Left renal cortex interstitium (tissue), 4 donors: ENCODE results near the gene NELFB. TPM values are rescaled to one million over a fixed set of nuclear protein-coding genes. Genes with fewer than 3 reads are reported as not detected.
"Not testable (repeated sequence)": the region's sequence is repeated elsewhere in the genome, so short reads cannot be mapped to it uniquely, and the experiment has no call there.

ENCODE experiments used
- DNase-seq, 4 donors: peaks; one replicate each; pipeline ENCODE4 v3.0.0-alpha.2; 2013; ENCODE audit warnings: low read depth in 4 of 4, low spot score in 2 of 4, missing footprints in 1 of 4
- polyA plus RNA-seq, 4 donors: library from polyadenylated mRNA; unstranded; fragments of 120-200 nt; gene quantifications; one replicate each; pipeline ENCODE4 v1.2.1, GENCODE V29; 2013; ENCODE audit not compliant: insufficient read length in 4 of 4

The NELFB gene
- polyA plus RNA-seq, 4 donors = 49.5 to 67.0 (median 56.4) TPM

DNA sequence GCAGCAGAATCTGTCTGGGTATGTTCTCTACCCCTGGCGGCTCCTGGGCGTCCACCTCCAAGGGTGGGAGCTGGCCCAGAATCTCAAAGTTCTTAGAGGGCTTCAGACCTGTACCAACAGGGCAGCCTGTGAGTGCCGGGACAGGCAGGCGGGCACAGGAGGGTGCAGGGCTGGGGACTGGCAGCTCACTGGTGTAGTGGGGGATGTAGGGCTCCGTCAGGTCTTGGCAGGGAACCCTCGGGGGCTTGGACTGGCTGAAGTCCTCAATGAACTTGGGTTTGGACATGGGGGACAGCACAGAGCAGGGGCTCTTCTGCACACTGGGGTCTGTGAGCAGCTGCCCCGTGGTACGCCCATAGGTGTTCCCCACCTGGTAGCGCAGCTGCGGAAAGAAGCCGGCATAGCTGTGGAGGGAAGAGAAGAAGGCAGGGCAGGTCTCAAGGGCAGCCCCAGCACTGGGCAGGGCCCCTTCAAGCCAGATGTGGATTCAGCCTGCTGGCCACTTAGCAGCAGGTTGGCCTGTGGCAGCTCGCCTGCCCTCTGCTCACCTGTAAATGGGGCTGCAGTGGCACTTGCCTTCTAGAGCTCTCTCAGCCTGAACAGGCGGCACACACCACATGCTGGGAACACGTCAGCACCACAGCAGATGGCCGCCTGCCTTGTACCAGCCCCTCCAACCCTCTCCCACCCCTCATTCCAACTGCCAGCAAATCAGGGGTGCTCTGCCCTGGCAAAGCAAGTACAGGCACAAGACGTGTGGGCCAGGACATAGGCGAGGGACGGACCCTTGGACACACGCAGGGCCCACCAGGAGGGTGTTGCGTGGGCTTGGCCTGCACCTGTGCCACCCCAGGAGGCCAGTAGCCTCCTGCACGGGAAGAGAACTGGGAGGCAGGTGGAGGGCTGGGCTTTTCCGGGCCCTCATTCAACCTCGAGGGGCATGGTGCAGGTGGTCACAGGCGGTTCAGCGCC is 9.4 kb upstream of the NELFB start:
- no peak for DNase-seq

DNA sequence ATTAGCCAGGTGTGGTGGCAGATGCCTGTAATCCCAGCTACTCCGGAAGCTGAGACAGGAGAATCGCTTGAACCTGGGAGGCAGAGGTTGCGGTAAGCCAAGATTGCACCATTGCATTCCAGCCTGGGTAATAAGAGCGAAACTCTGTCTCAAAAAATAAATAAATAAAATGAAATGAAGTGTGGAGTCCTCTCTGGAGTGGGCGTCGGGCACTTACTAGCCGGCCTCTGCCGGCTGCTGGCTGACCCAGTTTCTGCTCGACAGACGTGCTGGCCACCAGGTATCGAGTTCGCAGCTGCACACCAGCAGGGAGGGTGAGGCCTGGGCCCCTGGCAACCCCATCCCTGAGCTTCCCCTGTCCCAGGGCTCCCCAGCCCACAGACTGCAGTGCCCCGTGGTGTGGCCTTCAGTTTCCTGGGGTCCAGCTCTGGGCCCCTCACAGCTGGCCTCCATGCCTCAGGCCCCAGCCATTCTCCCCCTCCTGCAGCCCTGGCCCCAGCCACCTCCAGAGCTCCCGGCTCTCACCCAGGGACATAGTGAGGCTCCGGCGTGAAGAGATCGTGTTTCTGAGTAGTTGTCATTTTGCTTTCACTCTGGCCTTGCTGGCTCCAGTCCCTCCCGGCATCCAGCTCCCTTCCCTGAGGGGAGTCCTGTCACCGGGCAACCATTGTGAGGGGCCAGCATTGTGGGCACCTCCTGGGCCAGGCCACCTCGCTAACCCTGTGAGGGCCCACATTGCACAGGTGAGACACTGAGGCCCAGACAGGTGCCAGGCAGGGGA is 7.8 kb upstream of the NELFB start:
- DNase-seq = no peak

DNA sequence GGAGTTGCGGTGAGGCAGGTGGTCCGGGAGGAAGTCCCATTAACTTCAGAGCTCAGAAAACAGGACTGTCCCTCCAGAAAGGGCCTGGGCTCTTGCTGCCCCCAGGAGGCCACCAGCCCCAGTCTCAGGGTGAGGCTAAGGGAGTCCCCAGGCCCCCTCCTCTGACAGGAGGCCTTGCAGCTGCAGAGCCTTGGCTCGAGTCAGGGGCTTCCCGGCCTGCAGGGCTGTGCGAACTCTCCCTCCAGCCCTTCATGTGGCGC is 7.3 kb upstream of the NELFB start:
- DNase-seq = no peak

DNA sequence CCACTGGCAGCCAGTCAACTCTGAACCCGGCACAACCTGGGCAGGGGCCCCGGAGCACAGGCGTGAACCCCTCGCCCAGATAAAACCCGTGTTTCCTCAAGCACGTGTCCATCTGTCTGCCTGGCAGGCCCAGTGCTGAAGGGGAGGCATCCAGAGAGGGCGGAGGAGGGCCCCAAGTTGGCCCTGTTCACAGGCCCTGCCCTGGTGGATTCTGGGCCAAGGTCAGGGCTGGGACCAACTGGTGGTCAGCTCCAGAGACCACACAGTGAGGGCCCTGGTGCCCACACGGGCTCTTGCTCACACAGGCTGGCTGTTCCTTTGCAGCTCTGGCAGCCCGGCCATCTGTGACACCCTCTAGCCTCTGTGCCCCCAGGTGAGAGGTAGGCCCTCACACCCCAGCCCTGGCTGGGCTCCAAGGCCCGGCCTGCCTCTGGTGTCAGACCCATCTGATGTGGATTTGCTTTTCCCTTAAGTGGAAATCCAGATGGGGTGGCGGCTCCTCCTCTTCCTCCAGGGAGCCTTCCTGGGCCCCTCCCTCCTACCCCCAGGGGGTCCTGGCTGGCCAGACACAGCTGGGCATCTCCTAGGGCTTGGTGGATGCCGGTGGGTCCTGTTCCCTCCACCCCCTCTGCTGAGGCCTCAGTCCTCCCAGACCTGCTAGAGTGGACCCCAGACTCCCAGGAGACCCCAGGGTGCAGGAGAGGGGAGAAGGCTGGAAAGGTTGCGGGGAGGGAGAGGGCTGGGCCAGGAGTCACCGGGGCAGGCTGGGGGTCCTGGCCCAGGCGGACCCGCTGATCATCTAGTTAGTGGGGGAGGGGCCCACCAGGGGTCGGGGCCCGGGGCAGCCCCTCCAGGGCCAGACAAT is 4.6 kb upstream of the NELFB start:
- DNase-seq = no peak

DNA sequence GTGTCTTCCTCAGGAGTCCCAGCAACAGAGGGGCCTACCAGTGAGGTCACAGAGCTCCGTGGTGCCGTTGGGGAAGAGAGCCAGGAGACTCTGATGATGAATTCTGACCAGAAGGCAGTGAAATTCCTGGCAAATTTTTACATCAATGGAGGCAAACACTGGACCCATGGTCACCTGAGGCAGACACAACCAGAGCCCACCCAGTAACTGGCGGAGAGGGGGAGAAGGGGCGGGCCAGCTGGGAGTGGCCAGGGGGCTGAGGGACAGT is 4.0 kb upstream of the NELFB start, which contains the start of gene STPG3:
Gene STPG3, plus strand, starts transcription at position 93 of the 268 bp plus-strand sequence. Its CDS starts 1 bp downstream, at position 94.
- DNase-seq = no peak

DNA sequence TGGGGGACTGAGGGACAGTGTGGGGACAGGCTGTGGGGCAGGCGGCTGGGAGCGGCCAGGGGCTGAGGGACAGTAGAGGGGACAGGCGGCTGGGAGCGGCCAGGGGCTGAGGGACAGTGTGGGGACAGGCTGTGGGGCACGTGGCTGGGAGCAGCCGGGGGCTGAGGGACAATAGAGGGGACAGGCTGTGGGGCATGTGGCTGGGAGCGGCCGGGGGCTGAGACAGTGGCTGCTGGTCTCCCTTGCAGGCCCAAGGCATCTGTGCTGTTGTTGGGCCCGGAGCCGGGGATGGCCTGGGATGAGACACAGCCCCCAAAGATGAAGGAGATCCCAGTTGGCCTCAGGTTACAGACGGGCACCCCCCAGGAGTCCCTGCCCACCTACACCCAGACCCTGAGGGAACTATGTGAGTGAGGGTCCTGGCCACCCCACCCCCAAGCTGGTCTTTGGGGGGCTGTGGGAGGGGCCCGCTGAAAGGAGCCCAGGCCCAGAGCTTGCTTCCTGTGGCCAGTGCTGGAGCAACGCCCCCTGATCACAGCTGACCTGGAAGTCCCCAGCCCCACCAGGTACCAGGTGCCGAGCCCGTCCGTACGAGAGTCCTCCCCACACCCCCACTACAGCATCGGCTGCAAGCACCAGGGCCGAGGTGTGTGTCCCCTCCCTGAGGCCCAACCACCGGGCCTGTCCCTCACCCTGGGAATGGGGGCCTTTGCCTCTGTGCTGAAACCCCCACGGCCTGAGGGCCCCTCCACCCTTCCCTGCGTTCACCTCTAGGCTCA is 3.4 kb upstream of the NELFB start:
- no peak for DNase-seq

DNA sequence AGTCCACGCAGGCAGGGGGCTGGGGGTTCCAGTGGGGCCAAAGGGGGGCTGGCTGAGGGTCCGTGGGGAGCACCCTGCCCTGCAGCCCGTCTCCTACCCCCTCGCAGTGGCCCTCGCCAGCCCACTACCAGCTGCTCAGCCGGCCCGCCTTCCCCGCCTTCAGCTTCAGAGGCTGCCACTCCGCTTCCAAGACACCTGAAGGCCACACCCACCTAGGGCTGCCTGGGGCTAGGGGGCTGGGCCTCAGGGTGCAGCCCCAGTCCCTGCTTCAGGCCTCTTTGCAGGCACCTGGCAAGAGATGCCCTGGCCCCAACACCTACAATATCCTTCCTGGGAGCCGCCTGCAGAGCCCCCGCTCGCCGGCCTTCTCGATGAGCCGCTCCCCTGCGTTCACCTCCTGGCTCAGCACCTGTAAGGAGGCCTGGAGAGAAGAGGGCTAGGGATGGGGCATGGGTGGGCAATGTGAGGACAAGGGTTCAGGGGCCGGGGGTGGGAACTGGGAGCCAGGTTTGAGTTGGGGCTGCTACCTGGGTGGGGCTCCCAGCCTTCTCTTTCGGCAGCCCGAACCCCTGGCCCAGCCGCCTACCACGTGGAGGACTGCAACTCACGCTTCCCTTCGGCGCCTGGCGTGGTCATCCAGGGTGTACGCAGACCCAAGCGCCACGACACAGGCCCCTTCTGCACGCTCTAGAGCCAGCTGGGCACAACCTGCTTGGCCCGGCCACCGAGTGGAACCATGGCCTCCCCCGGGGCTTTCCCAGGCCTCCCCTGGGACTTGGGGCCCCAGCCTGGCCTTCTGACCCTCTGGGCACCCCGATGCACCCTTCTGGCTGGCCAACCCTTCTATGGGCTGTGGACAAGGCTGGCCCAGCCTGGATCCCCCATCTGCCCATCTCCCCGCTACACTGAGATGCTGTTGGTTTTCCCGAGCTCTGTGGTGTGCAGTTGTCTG is 2.3 kb upstream of the NELFB start:
- no peak for DNase-seq

DNA sequence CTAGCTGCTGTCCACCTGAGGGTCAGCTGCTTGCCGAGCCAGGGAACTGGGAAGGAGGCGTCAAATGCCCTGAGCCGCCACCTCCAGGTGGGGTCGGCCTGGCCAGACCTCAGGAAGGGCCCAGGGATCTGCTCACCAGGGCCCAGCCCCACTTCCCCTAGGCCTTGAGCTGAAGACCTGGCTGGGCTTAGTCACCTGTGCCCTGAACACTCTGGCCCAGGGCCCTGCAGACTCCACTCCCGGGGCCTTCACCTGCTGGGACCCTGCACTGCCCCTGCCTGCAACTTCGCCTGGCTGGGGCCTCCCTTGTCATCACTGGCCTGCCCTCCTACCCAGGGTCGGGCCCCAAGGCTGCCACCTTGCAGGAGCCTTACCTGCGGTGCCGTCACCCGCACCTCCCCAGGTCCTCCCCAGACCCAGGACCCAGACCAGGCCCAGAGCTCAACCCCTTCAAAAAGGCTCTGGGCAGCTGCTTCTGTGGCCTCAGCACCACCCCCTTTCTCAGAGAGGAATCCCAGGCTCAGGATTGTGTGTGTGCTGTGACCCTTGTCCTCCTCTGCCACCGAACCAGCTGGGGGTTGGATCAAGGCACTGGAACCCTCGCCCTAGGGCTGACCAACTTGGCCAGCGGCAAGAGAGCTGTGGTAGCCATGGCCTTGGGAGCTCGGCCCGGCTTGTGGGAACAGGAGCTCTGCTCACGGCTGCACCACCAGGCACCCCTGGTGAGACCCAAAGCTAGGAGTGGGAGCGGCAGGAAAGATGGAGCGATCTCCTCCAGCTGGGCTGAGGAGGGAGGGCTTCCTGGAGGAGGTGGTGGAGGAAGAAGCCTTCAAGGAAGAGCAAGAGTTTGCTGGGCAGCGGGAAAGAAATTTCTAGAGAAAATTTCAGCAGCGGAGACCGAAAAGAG is 1.2 kb upstream of the NELFB start:
- no peak for DNase-seq

DNA sequence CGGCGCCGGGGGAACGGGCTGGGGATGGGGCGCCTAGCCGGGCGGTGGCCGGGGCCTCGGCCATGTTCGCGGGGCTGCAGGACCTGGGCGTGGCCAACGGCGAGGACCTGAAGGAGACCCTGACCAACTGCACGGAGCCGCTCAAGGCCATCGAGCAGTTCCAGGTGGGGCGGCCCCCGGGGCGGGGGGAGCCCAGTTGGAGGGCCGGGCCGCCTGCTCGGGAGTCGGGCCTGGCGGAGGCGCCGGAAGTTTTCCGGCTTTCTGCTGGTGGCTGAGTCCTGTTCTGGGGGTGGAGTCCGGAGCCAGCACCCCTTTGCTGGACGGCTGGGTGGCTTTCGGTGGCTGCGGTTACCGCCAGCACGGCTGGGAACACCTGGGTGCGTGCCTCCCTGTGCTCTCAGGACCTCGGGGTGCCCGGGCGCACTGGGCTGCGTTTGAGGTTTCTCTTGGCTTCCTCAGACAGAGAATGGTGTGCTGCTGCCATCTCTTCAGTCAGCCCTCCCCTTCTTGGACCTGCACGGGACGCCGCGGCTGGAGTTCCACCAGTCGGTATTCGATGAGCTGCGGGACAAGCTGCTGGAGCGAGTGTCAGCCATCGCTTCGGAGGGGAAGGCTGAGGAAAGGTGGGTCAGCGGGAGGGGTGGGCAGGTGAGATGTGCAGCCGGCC is 454 bp downstream of the NELFB start:
- DNase-seq = no peak

DNA sequence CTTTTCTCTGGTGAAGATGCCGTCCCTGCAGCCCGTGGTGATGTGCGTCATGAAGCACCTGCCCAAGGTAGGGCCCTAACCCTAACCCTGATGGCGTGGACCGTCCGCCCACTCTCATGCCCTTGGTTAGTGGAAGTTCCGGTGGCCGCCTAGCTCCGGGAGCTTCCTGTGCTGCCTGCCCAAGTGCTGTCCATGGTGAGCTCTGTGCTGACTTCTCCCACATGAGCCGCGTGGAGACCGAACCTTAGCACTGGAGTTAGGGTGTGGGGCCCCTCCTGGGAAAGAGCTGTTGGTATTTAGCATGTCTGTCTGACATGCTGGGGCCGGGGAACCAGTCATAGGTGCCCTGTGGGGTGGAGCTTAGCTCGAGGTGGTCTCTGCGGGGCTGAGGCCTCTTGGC is 1.2 kb downstream of the NELFB start:
- no peak for DNase-seq

DNA sequence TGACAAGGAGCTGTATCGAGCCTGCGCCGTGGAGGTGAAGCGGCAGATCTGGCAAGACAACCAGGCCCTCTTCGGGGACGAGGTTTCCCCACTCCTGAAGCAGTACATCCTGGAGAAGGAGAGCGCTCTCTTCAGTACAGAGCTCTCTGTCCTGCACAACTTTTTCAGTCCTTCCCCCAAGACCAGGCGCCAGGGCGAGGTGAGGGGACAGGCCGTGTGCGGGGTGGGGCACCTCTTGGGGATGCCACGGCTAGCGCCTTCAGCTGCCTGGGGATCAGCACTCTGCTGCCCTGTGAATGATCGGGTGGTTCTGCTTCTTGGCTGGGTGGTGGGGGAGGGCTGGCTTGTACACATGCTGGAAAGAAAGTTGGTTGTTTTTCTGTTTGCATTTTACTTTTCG is 1.7 kb downstream of the NELFB start:
- no peak for DNase-seq

DNA sequence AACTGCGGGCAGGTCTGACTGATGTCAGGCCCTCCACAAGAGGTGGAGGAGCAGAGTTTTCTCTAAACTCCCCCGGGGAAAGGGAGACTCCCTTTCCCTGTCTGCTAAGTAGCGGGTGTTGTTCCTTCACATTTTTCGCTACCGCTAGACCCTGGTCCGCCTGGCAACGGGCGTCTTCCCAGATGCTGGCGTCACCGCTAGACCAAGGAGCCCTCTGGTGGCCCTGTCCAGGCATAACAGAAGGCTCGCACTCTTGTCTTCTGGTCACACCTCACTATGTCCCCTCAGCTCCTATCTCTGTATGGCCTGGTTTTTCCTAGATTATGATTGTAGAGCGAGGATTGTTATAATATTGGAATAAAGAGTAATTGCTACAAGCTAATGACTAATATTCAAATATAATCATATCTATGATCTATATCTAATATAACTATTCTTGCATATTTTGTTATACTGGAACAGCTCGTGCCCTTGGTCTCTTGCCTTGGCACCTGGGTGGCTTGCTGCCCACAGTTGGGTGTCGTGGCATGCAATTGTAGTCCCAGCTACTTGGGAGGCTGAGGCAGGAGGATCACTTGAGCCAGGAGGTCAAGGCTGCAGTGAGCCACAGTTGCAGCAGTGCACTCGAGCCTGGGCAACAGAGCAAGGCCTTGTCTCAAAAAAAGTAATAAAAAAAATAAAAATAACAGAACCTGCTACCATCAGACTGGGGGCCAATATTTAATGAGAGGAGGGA is 7.2 kb downstream of the NELFB start:
- DNase-seq = not testable (repeated sequence)

DNA sequence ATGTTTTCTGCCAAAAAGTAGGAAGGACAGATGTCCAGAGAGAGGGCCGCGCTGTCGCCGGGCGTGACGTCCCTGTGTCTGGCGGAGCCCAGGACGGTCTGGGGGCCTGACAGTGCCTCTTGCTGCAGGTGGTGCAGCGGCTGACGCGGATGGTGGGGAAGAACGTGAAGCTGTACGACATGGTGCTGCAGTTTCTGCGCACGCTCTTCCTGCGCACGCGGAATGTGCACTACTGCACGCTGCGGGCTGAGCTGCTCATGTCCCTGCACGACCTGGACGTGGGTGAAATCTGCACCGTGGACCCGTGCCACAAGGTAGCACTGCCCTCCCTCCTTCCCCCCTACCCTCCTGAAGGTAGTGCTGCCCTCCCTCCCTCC is 7.8 kb downstream of the NELFB start:
- no peak for DNase-seq

DNA sequence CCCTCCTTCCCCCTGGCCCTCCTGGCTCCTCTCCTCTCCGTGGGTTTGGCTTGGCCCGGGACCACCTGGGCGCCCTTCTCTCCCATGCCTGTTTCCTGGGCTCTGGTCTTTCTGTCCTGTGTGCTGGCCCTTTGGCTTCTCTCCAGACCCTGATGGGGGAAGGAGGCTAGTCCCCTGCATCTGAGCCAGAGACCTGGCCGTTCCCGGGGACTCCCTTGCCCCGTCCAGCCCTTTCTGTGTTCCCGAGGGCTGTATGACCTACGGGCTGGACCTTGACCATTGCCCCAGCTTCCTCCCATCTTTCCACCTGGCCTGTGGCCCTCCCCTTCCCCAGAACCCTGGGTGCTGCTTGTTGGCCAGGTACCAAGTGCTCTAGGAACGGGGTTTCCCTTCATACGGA is 8.4 kb downstream of the NELFB start:
- DNase-seq = no peak

DNA sequence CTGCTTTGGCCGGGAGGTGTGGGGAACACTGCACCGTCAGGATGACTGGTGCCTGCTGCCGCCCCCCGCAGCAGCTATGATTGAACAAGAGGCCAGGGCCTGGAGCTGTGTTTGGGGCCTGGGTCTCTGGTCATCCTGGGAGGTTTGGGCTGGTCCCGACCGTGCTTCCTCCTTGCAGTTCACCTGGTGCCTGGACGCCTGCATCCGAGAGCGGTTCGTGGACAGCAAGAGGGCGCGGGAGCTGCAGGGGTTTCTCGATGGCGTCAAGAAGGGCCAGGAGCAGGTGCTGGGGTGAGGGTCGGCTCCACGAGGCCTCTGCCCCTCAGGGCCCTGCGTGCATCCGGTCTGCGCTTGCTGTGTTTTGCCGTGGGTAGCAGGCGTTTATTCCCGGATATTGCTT is 8.9 kb downstream of the NELFB start:
- no peak for DNase-seq

DNA sequence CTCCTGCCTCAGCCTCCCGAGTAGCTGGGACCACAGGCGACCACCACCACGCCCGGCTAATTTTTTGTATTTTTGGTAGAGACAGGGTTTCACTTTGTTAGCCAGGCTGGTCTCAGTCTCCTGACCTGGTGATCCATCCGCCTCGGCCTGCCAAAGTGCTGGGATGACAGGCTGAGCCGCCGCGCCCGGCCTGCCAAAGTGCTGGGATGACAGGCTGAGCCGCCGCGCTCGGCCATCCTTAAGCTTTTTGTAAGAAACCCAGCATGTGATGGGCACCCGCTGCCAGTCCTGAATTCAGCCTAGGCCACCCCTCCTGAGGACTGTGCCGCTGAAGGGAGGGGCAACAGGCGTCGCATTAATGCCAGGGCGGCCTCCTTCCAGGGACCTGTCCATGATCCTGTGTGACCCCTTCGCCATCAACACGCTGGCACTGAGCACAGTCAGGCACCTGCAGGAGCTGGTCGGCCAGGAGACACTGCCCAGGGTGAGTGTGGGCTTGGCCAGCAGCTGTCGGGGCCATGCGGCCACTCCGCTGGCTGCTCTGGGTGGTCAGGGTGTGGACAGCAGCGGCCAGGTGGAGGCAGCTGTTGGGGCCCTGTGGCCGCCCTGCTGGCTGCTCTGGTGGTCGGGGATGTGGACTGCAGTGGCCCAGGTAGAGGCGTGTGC is 10.5 kb downstream of the NELFB start:
- DNase-seq = no peak

DNA sequence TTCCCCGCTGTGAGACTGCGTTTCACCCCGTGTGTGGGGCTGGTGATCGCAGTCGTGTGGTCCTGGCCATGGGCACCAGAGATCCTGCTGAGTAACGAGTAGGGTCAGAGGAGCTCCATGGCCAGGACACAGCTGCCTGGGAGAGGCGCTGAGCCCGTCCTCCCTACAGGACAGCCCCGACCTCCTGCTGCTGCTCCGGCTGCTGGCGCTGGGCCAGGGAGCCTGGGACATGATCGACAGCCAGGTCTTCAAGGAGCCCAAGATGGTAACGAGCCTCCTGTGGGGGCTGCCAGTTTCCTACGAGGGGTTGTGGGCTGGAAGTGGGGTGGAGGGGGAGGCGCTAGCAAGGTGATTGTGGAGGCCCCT is 11.0 kb downstream of the NELFB start:
- no peak for DNase-seq
